HG03439 (cell line): ENCODE results near the gene OR1J1.

Source experiments
- ATAC-seq: cut with Tn5 transposase; IDR thresholded peaks from one replicate; pipeline ENCODE4 v1.9.1; 2021; ENCODE audit warnings: mild to moderate bottlenecking, moderate library complexity; ENCODE audit not compliant: unreplicated experiment

OR1J1 gene

DNA sequence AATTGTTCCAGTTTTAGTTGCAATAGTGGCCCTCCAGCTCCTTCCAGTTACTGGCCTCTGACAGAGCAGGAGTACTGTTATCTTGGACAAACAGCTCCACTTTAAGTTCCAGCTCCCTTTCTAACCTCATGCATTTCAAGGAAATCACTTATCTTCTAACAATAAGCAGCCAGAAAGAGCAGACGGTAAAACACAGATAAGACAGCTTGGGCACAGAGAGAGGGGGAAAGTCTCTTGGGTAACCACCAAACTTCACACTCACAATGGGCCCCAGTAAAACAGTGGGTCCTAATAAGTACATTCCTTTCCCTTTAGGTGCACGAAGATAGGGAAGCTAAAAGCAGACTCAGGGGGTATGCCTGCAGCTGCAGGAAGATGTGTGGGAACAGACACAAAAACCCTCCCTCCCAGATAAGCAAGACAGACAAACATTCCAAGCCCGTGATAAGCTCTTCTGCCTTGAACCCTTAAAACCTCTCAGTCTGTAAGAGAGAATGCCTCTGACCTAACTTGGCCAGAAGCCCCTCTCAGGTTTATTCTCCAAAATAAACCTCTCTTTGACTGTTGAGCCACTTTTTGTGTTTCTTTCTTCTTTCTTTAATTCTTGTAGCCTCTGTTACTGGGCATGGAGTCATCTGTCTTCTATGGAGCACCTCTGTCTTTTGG is 30.8 kb downstream of the OR1J1 start:
- ATAC-seq: no peak

DNA sequence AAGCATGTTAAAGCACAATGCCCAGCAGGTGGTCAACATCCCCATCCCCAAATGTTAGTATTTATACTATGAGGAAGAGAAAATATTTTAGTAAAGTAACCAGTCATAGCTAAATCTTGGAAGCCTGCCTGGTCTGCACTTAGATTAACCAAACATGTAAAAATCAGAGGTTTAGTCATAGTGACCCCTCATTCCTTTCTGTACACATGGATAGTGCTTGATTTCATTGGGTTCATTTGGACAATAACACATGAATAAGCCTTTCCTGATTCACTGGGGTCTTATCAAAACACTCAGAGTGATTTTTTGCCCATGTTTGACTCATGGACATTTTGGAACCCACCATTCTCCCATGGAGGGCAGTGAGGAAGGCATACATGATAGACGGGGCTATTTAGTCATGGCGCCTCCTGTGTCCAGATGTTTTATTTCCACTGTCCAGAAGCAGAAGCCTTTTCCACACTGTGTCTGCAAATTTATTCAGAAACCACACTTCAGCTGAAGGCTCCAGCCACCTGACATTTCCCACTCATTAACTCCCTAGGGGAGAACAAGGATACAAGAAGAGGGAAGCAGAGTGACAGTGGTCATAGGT is 32.5 kb downstream of the OR1J1 start:
- ATAC-seq: no peak

DNA sequence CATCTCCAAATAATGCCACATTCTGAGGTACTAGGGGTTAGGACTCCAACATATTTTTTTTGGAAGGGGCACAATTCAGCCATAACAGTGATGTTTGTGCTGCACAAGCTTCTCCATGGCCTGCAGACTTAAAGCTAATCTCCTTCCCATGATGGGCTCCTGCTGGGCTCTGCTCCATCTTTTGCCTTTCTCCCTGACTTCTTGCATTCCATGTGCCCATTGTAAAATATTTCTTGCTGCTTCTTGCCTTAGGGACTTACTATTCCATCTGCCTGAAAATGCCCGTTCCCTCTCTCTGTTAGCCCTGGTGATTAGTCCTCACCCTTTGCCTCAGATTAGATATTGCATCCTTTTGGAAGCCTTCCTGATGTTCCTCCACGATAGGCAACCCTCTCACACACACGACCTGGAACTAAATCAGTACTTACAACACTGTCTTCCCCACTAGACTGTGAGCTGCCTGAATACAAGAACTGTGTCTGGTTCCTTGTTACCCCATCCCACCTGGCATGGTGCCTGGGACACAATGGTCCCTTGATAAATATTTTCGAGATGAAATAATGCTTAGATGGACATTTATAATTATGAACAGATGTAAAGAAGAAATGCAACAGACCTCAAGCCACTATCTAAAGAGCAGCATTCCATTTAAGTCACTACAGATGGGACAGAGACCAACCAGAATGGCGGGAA is 33.5 kb downstream of the OR1J1 start:
- ATAC-seq: no peak

DNA sequence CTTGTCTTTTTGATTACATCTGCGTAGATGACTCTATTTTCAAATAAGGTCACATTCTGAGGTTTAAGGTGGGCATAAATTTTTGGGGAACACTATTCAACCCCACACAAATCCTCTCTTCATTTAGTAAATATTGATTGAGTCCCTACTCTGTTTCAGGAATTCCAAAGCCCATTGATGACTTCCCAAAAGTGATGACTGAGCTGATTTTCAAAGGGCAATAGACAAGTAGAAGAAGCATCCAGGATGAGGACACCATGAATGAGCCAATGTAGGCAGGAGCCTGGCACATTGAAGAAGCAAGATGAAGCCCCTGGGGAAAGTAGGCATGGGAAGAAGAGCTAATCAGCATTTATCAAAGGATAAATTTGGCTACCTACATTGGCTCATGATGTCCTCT is 35.2 kb downstream of the OR1J1 start:
- no peak for ATAC-seq
